ENCODE data around the gene TOR4A. TPM values are rescaled to one million over a fixed set of nuclear protein-coding genes. Genes with fewer than 3 reads are reported as not detected.

TOR4A gene
- total and polyA plus RNA-seq, 2 donors from 2014 or later: 4.9 to 23.8 TPM

GRCh38 chr9:137311171-137311985 is 33.9 kb downstream of the TOR4A start:
- H3K9me3 ChIP-seq (ENCODE audit: control insufficient read depth in 2 of 3, insufficient read depth in 1 of 3, low read length in 3 of 3): no peaks in the 10 kb centered on the region
- no peaks in the 10 kb centered on the region for H3K27me3 ChIP-seq (ENCODE audit: control insufficient read depth, insufficient read depth, low read length)
- peak in 2 of 5 donors; percentile 58 to 94 for DNase-seq
- no peak for TF ChIP-seq CTCF (IDR thresholded peaks at IDR 0.05; ENCODE audit: borderline replicate concordance, extremely low read depth, insufficient read depth)
- peaks cover 0 to 10% (median 2%) of the 10 kb centered on the region in 3 donors for H3K4me1 ChIP-seq (ENCODE audit: control insufficient read depth in 2 of 3, insufficient read depth in 2 of 3, low read depth in 1 of 3, low read length in 3 of 3)
- no peak for FAIRE-seq
- H3K4me3 ChIP-seq (ENCODE audit: low read length in 3 of 3): no peak overlapping the region
- H3K36me3 ChIP-seq (ENCODE audit: control insufficient read depth in 2 of 3, insufficient read depth in 3 of 3, low read length in 3 of 3): no peaks in the 10 kb centered on the region
- H3K9ac ChIP-seq (ENCODE audit: low read length in 3 of 3): no peak overlapping the region
- H3K27ac ChIP-seq (ENCODE audit: low read depth in 2 of 2, low read length in 2 of 2): peak overlapping the region in 1 of 2 donors; percentile 67
- intact Hi-C loops (cut with DNase I): no loop called here

- no peaks in the 10 kb centered on the region for H3K36me3 ChIP-seq (ENCODE audit: control insufficient read depth in 2 of 3, insufficient read depth in 3 of 3, low read length in 3 of 3)
- H3K27ac ChIP-seq (ENCODE audit: low read depth in 2 of 2, low read length in 2 of 2): peak overlapping the region in 1 of 2 donors; percentile 67
- no peak for TF ChIP-seq CTCF (IDR thresholded peaks at IDR 0.05; ENCODE audit: borderline replicate concordance, extremely low read depth, insufficient read depth)
- H3K27me3 ChIP-seq (ENCODE audit: control insufficient read depth, insufficient read depth, low read length): no peaks in the 10 kb centered on the region
- H3K9me3 ChIP-seq (ENCODE audit: control insufficient read depth in 2 of 3, insufficient read depth in 1 of 3, low read length in 3 of 3): no peaks in the 10 kb centered on the region
- no peak overlapping the region for H3K4me3 ChIP-seq (ENCODE audit: low read length in 3 of 3)
- H3K9ac ChIP-seq (ENCODE audit: low read length in 3 of 3): no peak overlapping the region
- FAIRE-seq (no peak), DNase-seq (peak in 2 of 5 donors; percentile 59 to 69)
- peaks cover 0 to 11% (median 0%) of the 10 kb centered on the region in 3 donors for H3K4me1 ChIP-seq (ENCODE audit: control insufficient read depth in 2 of 3, insufficient read depth in 2 of 3, low read depth in 1 of 3, low read length in 3 of 3)
- intact Hi-C loops (cut with DNase I): no loop called here
Observed at GRCh38 chr9:137311986-137312851, 34.7 kb downstream of the TOR4A start.

GRCh38 chr9:137312852-137313325 is 35.4 kb downstream of the TOR4A start:
- no peak for FAIRE-seq
- H3K4me1 ChIP-seq (ENCODE audit: control insufficient read depth in 2 of 3, insufficient read depth in 2 of 3, low read depth in 1 of 3, low read length in 3 of 3): peaks cover 0 to 7% (median 0%) of the 10 kb centered on the region in 3 donors

More at GRCh38 chr9:137312852-137313325, 35.4 kb downstream of the TOR4A start:
- DNase-seq: peak in 2 of 5 donors; percentile 59 to 75
- Histone ChIP-seq H3K36me3 (ENCODE audit: control insufficient read depth in 2 of 3, insufficient read depth in 3 of 3, low read length in 3 of 3) (no peaks in the 10 kb centered on the region), H3K9ac (ENCODE audit: low read length in 3 of 3) (no peak overlapping the region), H3K4me3 (ENCODE audit: low read length in 3 of 3) (no peak overlapping the region), H3K27ac (ENCODE audit: low read depth in 2 of 2, low read length in 2 of 2) (no peak overlapping the region), H3K27me3 (ENCODE audit: control insufficient read depth, insufficient read depth, low read length) (no peaks in the 10 kb centered on the region), H3K9me3 (ENCODE audit: control insufficient read depth in 2 of 3, insufficient read depth in 1 of 3, low read length in 3 of 3) (no peaks in the 10 kb centered on the region)
- no peak for TF ChIP-seq CTCF (IDR thresholded peaks at IDR 0.05; ENCODE audit: borderline replicate concordance, extremely low read depth, insufficient read depth)
- intact Hi-C loops (cut with DNase I): no loop called here
